Small intestine (tissue), 7 donors: ENCODE data around the gene CAMK2N1. TPM values are rescaled to one million over a fixed set of nuclear protein-coding genes. Genes with fewer than 3 reads are reported as not detected.

Experiments
- DNase-seq, 2 donors: peaks; one replicate each; pipeline versions ENCODE4 v3.0.0 to v3.0.0-alpha.2; 2013
- FAIRE-seq: peaks from 2 replicates; lab custom pipeline; 2012; peaks lifted over from hg19 to GRCh38; lab: Jason Lieb, UNC
- H3K27ac ChIP-seq, 3 donors: one replicate each; pipeline ENCODE4 v1.5.1; 2013; ENCODE audit warnings: low read length in 2 of 3, mild to moderate bottlenecking in 2 of 3, control low read depth in 1 of 3, inconsistent platforms in 1 of 3, low read depth in 1 of 3, moderate library complexity in 1 of 3
- H3K27me3 ChIP-seq, 3 donors: one replicate each; pipeline ENCODE4 v1.6.1; 2013; ENCODE audit warnings: low read length in 3 of 3, inconsistent platforms in 1 of 3; ENCODE audit not compliant: control insufficient read depth in 3 of 3, insufficient read depth in 3 of 3
- H3K36me3 ChIP-seq, 3 donors: one replicate each; pipeline ENCODE4 v1.6.1; 2013; ENCODE audit warnings: low read length in 3 of 3, inconsistent platforms in 1 of 3, low read depth in 1 of 3, mild to moderate bottlenecking in 1 of 3, moderate library complexity in 1 of 3; ENCODE audit not compliant: control insufficient read depth in 3 of 3, insufficient read depth in 2 of 3
- H3K4me1 ChIP-seq, 3 donors: one replicate each; pipeline ENCODE4 v1.6.1; 2013; ENCODE audit warnings: low read length in 2 of 3, inconsistent platforms in 1 of 3, low read depth in 1 of 3, mild to moderate bottlenecking in 1 of 3, moderate library complexity in 1 of 3; ENCODE audit not compliant: control insufficient read depth in 3 of 3, insufficient read depth in 2 of 3
- H3K4me3 ChIP-seq, 3 donors: one replicate each; pipeline ENCODE4 v1.5.1; 2013; ENCODE audit warnings: low read length in 3 of 3, control low read depth in 1 of 3, inconsistent platforms in 1 of 3, low read depth in 1 of 3, mild to moderate bottlenecking in 1 of 3, moderate library complexity in 1 of 3
- H3K9me3 ChIP-seq, 2 donors: one replicate each; pipeline ENCODE4 v1.6.1; 2013; ENCODE audit warnings: low read depth in 1 of 2, low read length in 1 of 2; ENCODE audit not compliant: control insufficient read depth in 2 of 2, insufficient read depth in 1 of 2
- WGBS, 3 donors: extraction: QIAGEN DNeasy Blood & Tissue Kit; methylation state at CpG; one replicate each; pipeline ENCODE4 v1.1.7; 2013; 5-methylcytosine and 5-hydroxymethylcytosine counted together
- polyA plus RNA-seq, 4 donors: library from polyadenylated mRNA; stranded (reverse) in 3 of 4; unstranded in 1 of 4; fragments of 200-250 nt in 3 of 4; fragments of 120-200 nt in 1 of 4; gene quantifications; one replicate each; pipeline versions ENCODE4 v1.2.1 to v1.2.3, GENCODE V29; 2013
- donor health status: healthy with polysubstance abuse.
- donor health status: control.
- donor health status: control.
- donor health status: Bipolar disorder and iron deficiency.
- donor health status: healthy.

CAMK2N1 gene
- polyA plus RNA-seq, 4 donors, result 27.0 to 260 (median 123) TPM

- H3K27me3 ChIP-seq, result peaks cover 0 to 3% (median 0%) of the 10 kb centered on the region in 3 donors
- 49 to 51% (median 50%) methylated on average over 5 of the region's 5 CpGs for WGBS, 3 donors
- H3K4me3 ChIP-seq, result no peak overlapping the region
- peaks cover 0 to 5% (median 0%) of the 10 kb centered on the region in 3 donors for H3K4me1 ChIP-seq
- DNase-seq, result no peak
- peaks cover 0 to 20% (median 6%) of the 10 kb centered on the region in 3 donors for H3K36me3 ChIP-seq
- FAIRE-seq, result no peak
- peak overlapping the region in 1 of 3 donors; percentile 19 for H3K27ac ChIP-seq
- no peaks in the 10 kb centered on the region for H3K9me3 ChIP-seq
These were observed 8.8 kb upstream of the CAMK2N1 start for GRCh38 chr1:20494609-20495311.

GRCh38 chr1:20493839-20494608 lies 8.0 kb upstream of the CAMK2N1 start:
- peak; percentile 92 to 94 for DNase-seq
- no peaks in the 10 kb centered on the region for H3K9me3 ChIP-seq
- peaks cover 0 to 5% (median 0%) of the 10 kb centered on the region in 3 donors for H3K4me1 ChIP-seq
- H3K36me3 ChIP-seq, result peaks cover 0 to 13% (median under 1%) of the 10 kb centered on the region in 3 donors
- FAIRE-seq, result no peak
- no peak overlapping the region for H3K4me3 ChIP-seq
- peaks cover 0 to 3% (median 0%) of the 10 kb centered on the region in 3 donors for H3K27me3 ChIP-seq
- 4 to 6% (median 5%) methylated on average over 16 of the region's 16 CpGs for WGBS, 3 donors
- peak overlapping the region in 1 of 3 donors; percentile 29 for H3K27ac ChIP-seq

GRCh38 chr1:20493309-20493708 lies 7.3 kb upstream of the CAMK2N1 start:
- peaks cover 0 to 5% (median 0%) of the 10 kb centered on the region in 3 donors for H3K4me1 ChIP-seq
- H3K36me3 ChIP-seq, result peaks cover 0 to 6% (median 0%) of the 10 kb centered on the region in 3 donors
- no peak overlapping the region for H3K4me3 ChIP-seq
- H3K9me3 ChIP-seq, result no peaks in the 10 kb centered on the region
- H3K27me3 ChIP-seq, result peaks cover 0 to 6% (median 0%) of the 10 kb centered on the region in 3 donors
- FAIRE-seq, result no peak
- WGBS, 3 donors, result 43 to 64% (median 46%) methylated on average over 5 of the region's 5 CpGs
- H3K27ac ChIP-seq, result no peak overlapping the region
- DNase-seq, result no peak

- Histone ChIP-seq H3K4me3 (no peak overlapping the region), H3K9me3 (no peaks in the 10 kb centered on the region), H3K4me1 (peaks cover 0 to 8% (median 0%) of the 10 kb centered on the region in 3 donors), H3K27ac (no peak overlapping the region), H3K27me3 (peaks cover 0 to 6% (median 0%) of the 10 kb centered on the region in 3 donors), H3K36me3 (peaks cover 0 to 1% (median 0%) of the 10 kb centered on the region in 3 donors)
- DNase-seq (no peak), FAIRE-seq (no peak)
- 70 to 78% (median 78%) methylated on average over 7 of the region's 7 CpGs for WGBS, 3 donors
These were observed 6.7 kb upstream of the CAMK2N1 start for GRCh38 chr1:20492751-20493150.

GRCh38 chr1:20491866-20492265 lies 5.9 kb upstream of the CAMK2N1 start:
- peaks cover 0 to 6% (median 0%) of the 10 kb centered on the region in 3 donors for H3K27me3 ChIP-seq
- FAIRE-seq (no peak), DNase-seq (no peak)
- H3K36me3 ChIP-seq, result no peaks in the 10 kb centered on the region
- H3K27ac ChIP-seq, result no peak overlapping the region
- peaks cover 0 to 17% (median 0%) of the 10 kb centered on the region in 3 donors for H3K4me1 ChIP-seq
- WGBS, 3 donors, result 65 to 75% (median 73%) methylated on average over 7 of the region's 7 CpGs
- no peak overlapping the region for H3K4me3 ChIP-seq
- H3K9me3 ChIP-seq, result no peaks in the 10 kb centered on the region

GRCh38 chr1:20491178-20491577 lies 5.2 kb upstream of the CAMK2N1 start:
- FAIRE-seq (no peak), DNase-seq (no peak)
- Histone ChIP-seq H3K9me3 (no peaks in the 10 kb centered on the region), H3K4me3 (no peak overlapping the region), H3K4me1 (peaks cover 0 to 17% (median 0%) of the 10 kb centered on the region in 3 donors), H3K27ac (no peak overlapping the region), H3K36me3 (no peaks in the 10 kb centered on the region), H3K27me3 (peaks cover 0 to 6% (median 0%) of the 10 kb centered on the region in 3 donors)
- 71 to 83% (median 78%) methylated on average over 6 of the region's 6 CpGs for WGBS, 3 donors

- Histone ChIP-seq H3K4me3 (peak overlapping the region in 2 of 3 donors; percentile 80 to 84), H3K4me1 (peaks cover 0 to 15% (median 0%) of the 10 kb centered on the region in 3 donors), H3K27ac (peak overlapping the region; percentile 97 to 99 (median 99)), H3K9me3 (no peaks in the 10 kb centered on the region), H3K27me3 (peaks cover 0 to 6% (median 3%) of the 10 kb centered on the region in 3 donors), H3K36me3 (peaks cover 0 to 5% (median 0%) of the 10 kb centered on the region in 3 donors)
- DNase-seq, result no peak
- FAIRE-seq, result no peak
- 4 to 9% (median 6%) methylated on average over 4 of the region's 4 CpGs for WGBS, 3 donors
These were observed 1.2 kb upstream of the CAMK2N1 start for GRCh38 chr1:20487236-20487590.
